Effector memory CD4-positive, alpha-beta T cell (primary cell): ENCODE results near the gene NDST1.

Experiments used
- DNase-seq, 3 donors: peaks; one replicate each; pipeline ENCODE4 v3.0.0-alpha.2; 2020
- H3K27ac ChIP-seq: 2 replicates; pipeline ENCODE4 v1.7.0; 2013; ENCODE audit warnings: mild to moderate bottlenecking, low read length, moderate library complexity; ENCODE audit not compliant: insufficient read depth, poor library complexity, severe bottlenecking
- H3K27me3 ChIP-seq: replicated peaks from 2 replicates; pipeline ENCODE4 v1.7.0; 2013; ENCODE audit warnings: mild to moderate bottlenecking, low read length; ENCODE audit not compliant: insufficient read depth, control insufficient read depth, poor library complexity, severe bottlenecking
- H3K36me3 ChIP-seq: 2 replicates; pipeline ENCODE4 v1.7.0; 2013; ENCODE audit warnings: mild to moderate bottlenecking, low read length, moderate library complexity; ENCODE audit not compliant: control insufficient read depth, insufficient read depth
- H3K4me1 ChIP-seq: 2 replicates; pipeline ENCODE4 v1.7.0; 2013; ENCODE audit warnings: low read length, mild to moderate bottlenecking; ENCODE audit not compliant: control insufficient read depth, insufficient read depth, poor library complexity, severe bottlenecking
- H3K4me3 ChIP-seq: 2 replicates; pipeline ENCODE4 v1.7.0; 2013; ENCODE audit warnings: low read length, low read depth, mild to moderate bottlenecking; ENCODE audit not compliant: insufficient read depth, poor library complexity, severe bottlenecking
- H3K9me3 ChIP-seq: 2 replicates; pipeline ENCODE4 v1.7.0; 2013; ENCODE audit warnings: mild to moderate bottlenecking, low read length, moderate library complexity; ENCODE audit not compliant: control insufficient read depth

NDST1 gene

GRCh38 chr5:150530951-150531588, 23.1 kb downstream of the NDST1 start:
- Histone ChIP-seq H3K4me1 (no peaks in the 10 kb centered on the region), H3K9me3 (no peaks in the 10 kb centered on the region), H3K36me3 (no peaks in the 10 kb centered on the region), H3K4me3 (no peak overlapping the region), H3K27ac (no peak overlapping the region), H3K27me3 (no peaks in the 10 kb centered on the region)
- DNase-seq: no peak

DNA sequence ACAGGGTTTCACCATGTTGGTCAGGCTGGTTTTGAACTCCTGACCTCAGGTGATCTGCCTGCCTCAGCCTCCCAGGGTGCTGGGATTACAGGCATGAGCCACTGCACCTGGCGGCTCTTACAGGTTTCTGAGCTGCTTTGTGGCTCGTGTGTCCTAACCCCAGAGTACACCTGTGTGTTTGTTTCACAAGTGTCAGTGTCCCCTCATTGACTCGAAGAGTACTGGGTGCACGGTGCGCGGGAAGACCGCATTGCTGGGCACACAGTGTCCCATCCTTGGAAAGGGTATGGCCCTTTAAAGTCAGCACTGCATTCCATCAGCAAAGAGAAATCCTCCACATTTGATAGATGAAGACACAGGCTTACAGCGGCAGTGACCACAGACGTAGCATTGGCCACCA, 23.8 kb downstream of the NDST1 start:
- Histone ChIP-seq H3K4me3 (no peak overlapping the region), H3K36me3 (no peaks in the 10 kb centered on the region), H3K27ac (no peak overlapping the region), H3K27me3 (no peaks in the 10 kb centered on the region), H3K4me1 (no peaks in the 10 kb centered on the region), H3K9me3 (no peaks in the 10 kb centered on the region)
- no peak for DNase-seq

DNA sequence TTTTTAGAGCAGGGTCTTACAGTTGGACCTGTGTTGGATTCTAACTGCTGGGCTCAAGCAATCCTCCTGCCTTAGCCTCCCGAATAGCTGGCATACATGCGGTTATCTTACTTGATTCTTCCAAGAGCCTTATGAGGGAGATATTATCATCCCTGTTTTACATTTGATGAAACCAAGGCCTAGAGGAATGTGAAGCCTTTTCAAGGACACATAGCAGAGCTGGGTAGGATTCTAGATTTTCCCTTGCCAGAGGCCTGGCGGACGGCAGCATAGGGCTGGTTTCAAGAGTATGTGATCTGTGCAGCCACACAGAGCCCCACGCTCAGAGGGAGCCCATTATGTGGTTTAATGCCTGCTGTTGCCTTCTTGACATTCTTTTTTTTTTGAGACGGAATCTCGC, 24.2 kb downstream of the NDST1 start:
- DNase-seq: no peak
- Histone ChIP-seq H3K36me3 (no peaks in the 10 kb centered on the region), H3K27me3 (no peaks in the 10 kb centered on the region), H3K9me3 (no peaks in the 10 kb centered on the region), H3K27ac (no peak overlapping the region), H3K4me3 (no peak overlapping the region), H3K4me1 (no peaks in the 10 kb centered on the region)

- no peak for DNase-seq
- H3K9me3 ChIP-seq: no peaks in the 10 kb centered on the region
- no peaks in the 10 kb centered on the region for H3K4me1 ChIP-seq
- no peaks in the 10 kb centered on the region for H3K27me3 ChIP-seq
- no peak overlapping the region for H3K4me3 ChIP-seq
- no peaks in the 10 kb centered on the region for H3K36me3 ChIP-seq
- no peak overlapping the region for H3K27ac ChIP-seq
These were observed 25.1 kb downstream of the NDST1 start for GRCh38 chr5:150532996-150533395.

DNA sequence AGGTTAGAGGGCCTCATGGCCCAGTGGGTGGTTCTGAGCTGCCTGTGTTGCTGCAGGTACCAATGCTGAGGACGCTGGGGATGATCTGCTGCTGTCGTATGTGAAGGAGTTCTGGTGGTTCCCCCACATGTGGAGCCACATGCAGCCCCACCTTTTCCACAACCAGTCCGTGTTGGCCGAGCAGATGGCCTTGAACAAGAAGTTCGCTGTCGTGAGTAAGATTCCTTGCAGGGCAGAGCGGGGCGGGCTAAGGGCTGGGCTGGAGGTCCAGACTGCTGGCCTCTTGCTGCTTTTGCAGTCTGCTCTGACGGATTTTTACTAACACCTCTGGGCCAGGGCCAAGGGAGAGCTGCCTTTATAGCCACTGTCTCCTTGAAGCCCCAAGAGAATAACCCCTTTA, 26.9 kb downstream of the NDST1 start:
- no peaks in the 10 kb centered on the region for H3K4me1 ChIP-seq
- no peak overlapping the region for H3K27ac ChIP-seq
- no peaks in the 10 kb centered on the region for H3K9me3 ChIP-seq
- H3K4me3 ChIP-seq: no peak overlapping the region
- H3K27me3 ChIP-seq: no peaks in the 10 kb centered on the region
- H3K36me3 ChIP-seq: no peaks in the 10 kb centered on the region
- no peak for DNase-seq

DNA sequence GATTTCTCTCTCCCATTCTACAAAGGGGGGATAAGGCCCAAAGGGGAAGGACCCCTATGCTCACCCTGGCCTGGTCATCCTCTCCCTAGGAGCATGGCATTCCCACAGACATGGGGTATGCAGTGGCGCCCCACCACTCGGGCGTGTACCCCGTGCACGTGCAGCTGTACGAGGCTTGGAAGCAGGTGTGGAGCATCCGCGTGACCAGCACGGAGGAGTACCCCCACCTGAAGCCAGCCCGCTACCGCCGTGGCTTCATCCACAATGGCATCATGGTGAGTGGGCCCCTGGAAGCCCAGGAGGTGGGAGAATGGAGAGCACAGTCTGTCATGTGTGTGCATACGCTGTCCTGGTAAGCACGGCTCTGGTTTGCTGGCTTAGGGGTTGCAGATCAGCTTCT, 27.7 kb downstream of the NDST1 start:
- Histone ChIP-seq H3K27ac (no peak overlapping the region), H3K27me3 (no peaks in the 10 kb centered on the region), H3K4me3 (no peak overlapping the region), H3K9me3 (no peaks in the 10 kb centered on the region), H3K36me3 (no peaks in the 10 kb centered on the region), H3K4me1 (no peaks in the 10 kb centered on the region)
- no peak for DNase-seq

GRCh38 chr5:150538007-150538917, 30.3 kb downstream of the NDST1 start:
- no peaks in the 10 kb centered on the region for H3K9me3 ChIP-seq
- no peaks in the 10 kb centered on the region for H3K4me1 ChIP-seq
- H3K36me3 ChIP-seq: no peaks in the 10 kb centered on the region
- no peak overlapping the region for H3K4me3 ChIP-seq
- no peak for DNase-seq
- no peak overlapping the region for H3K27ac ChIP-seq
- H3K27me3 ChIP-seq: no peaks in the 10 kb centered on the region

DNA sequence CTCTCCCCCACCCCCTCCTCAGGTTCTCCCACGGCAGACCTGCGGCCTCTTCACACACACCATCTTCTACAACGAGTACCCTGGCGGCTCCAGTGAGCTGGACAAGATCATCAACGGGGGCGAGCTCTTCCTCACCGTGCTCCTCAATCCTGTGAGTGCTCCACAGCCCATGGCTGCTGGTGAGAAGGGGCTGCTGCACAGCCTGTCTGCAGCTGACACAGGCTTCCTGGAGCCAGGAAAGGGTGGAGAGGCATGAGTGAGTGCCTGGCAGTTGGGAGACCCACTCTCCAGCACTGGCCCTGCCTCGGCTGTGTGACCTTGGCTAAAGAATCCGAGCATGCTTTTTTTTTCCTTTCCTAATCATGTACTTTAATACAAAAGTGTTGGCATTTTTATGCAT, 31.3 kb downstream of the NDST1 start:
- Histone ChIP-seq H3K9me3 (no peaks in the 10 kb centered on the region), H3K27me3 (no peaks in the 10 kb centered on the region), H3K4me3 (no peak overlapping the region), H3K27ac (no peak overlapping the region), H3K36me3 (no peaks in the 10 kb centered on the region), H3K4me1 (no peaks in the 10 kb centered on the region)
- DNase-seq: no peak

DNA sequence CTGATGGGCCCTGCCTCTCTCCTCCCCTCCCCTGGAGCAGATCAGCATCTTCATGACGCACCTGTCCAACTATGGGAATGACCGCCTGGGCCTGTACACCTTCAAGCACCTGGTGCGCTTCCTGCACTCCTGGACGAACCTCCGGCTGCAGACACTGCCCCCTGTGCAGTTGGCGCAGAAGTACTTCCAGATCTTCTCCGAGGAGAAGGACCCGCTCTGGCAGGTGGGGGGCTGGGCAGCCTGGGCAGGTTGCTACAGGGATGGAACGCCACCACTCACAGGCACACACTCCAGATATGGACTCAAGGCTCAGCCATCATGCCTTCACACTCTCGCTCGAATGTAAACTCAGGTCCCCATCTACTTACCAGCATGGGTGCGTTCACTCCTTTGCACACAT, 32.1 kb downstream of the NDST1 start:
- no peak for DNase-seq
- no peaks in the 10 kb centered on the region for H3K9me3 ChIP-seq
- H3K4me1 ChIP-seq: no peaks in the 10 kb centered on the region
- no peak overlapping the region for H3K4me3 ChIP-seq
- no peaks in the 10 kb centered on the region for H3K36me3 ChIP-seq
- H3K27me3 ChIP-seq: no peaks in the 10 kb centered on the region
- no peak overlapping the region for H3K27ac ChIP-seq

DNA sequence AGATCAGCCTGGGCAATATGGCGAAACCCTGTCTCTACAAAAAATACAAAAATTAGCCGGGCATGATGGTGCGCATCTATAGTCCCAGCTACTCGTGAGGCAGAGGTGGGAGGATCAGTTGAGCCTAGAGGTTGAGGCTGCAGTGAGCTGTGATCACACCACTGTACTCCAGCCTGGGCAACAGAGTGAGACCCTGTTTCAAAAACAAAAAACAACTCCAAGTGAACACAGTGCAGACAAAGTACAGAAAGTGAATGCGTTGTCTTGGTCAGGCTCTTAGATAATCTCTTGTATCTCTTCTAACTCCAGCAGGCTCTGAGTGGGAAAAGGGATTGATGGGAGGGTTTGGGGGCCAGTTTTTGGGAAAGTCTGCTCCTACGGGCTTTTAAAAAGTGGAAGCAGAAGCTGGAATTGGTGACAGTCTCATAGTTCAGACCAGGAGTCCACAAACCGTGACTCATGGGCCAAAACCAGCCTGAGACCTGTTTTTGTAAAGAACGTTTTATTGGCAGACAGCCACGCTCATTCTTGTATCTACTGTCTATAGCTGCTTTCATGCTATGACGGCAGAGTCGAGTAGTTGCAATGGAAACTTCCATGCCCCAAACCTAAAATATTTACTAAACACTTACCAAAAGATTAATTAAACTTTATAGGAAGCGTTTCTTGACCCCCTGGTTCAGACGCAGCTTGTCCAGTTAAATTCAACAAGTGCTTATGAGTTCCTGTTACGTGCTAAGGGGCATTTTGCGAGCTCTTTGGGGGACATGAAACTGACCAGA, 32.9 kb downstream of the NDST1 start:
- H3K27me3 ChIP-seq: no peaks in the 10 kb centered on the region
- DNase-seq: no peak
- no peaks in the 10 kb centered on the region for H3K4me1 ChIP-seq
- no peaks in the 10 kb centered on the region for H3K9me3 ChIP-seq
- H3K36me3 ChIP-seq: no peaks in the 10 kb centered on the region
- no peak overlapping the region for H3K27ac ChIP-seq
- no peak overlapping the region for H3K4me3 ChIP-seq
